ENCODE data around the gene DCAF5.
A peak's percentile ranks its signal among the peaks of the same experiment; 100 is the strongest.

DCAF5 gene

GRCh38 chr14:69055999-69056788 lies 96.7 kb downstream of the DCAF5 start:
- peak; percentile 42 for TF ChIP-seq CTCF (IDR thresholded peaks at IDR 0.05; ENCODE audit: insufficient read depth, missing control alignments)
- DNase-seq (ENCODE audit: insufficient read length, low spot score) (peak; percentile 60), FAIRE-seq (no peak)

- DNase-seq (ENCODE audit: insufficient read length, low spot score), result no peak
Observed at GRCh38 chr14:69055125-69055524, 97.8 kb downstream of the DCAF5 start.

GRCh38 chr14:69054030-69054429 lies 98.9 kb downstream of the DCAF5 start:
- DNase-seq (ENCODE audit: insufficient read length, low spot score) (no peak), FAIRE-seq (no peak)
- TF ChIP-seq CTCF (IDR thresholded peaks at IDR 0.05; ENCODE audit: insufficient read depth, missing control alignments), result no peak

More at GRCh38 chr14:69055125-69055524, 97.8 kb downstream of the DCAF5 start:
- no peak for FAIRE-seq
- no peak for TF ChIP-seq CTCF (IDR thresholded peaks at IDR 0.05; ENCODE audit: insufficient read depth, missing control alignments)

GRCh38 chr14:69052181-69052601 lies 100.7 kb downstream of the DCAF5 start:
- DNase-seq (ENCODE audit: insufficient read length, low spot score), result no peak
- FAIRE-seq, result no peak
- no peak for TF ChIP-seq CTCF (IDR thresholded peaks at IDR 0.05; ENCODE audit: insufficient read depth, missing control alignments)

- TF ChIP-seq CTCF (IDR thresholded peaks at IDR 0.05; ENCODE audit: insufficient read depth, missing control alignments), result no peak
- DNase-seq (ENCODE audit: insufficient read length, low spot score), result no peak
- no peak for FAIRE-seq
Observed at GRCh38 chr14:69050240-69051184, 102.4 kb downstream of the DCAF5 start.

- FAIRE-seq (no peak), DNase-seq (ENCODE audit: insufficient read length, low spot score) (no peak)
- TF ChIP-seq CTCF (IDR thresholded peaks at IDR 0.05; ENCODE audit: insufficient read depth, missing control alignments), result no peak
Observed at GRCh38 chr14:69049675-69050074, 103.2 kb downstream of the DCAF5 start.
